Mesenteric fat pad (tissue), 1 donor: ENCODE measurements around the gene DOCK3. TPM values are rescaled to one million over a fixed set of nuclear protein-coding genes. Genes with fewer than 3 reads are reported as not detected.
A peak's percentile ranks its signal among the peaks of the same experiment; 100 is the strongest.
"Not testable (repeated sequence)": the region's sequence is repeated elsewhere in the genome, so short reads cannot be mapped to it uniquely, and the experiment has no call there.

Experiments
- DNase-seq: peaks from one replicate; pipeline ENCODE4 v3.0.0-alpha.2; 2020; ENCODE audit warnings: low spot score
- total RNA-seq: library from RNA; stranded (reverse); fragmentation: NEBNext Ultra II Directional; extraction: Animal tissue kit (Norgen Biotek cat#: 25700); gene quantifications from one replicate; pipeline ENCODE4 v1.2.1, GENCODE V29; 2021
- donor health status: DM: yes; HTN: yes; CAD: no.

Gene DOCK3
- total RNA-seq, 1 donor from 2014 or later: 0.51 TPM

- DNase-seq: peak; percentile 65
Observed at GRCh38 chr3:51382076-51382745, 707.5 kb downstream of the DOCK3 start.

GRCh38 chr3:51382947-51383578 is 708.3 kb downstream of the DOCK3 start:
- DNase-seq: no peak

GRCh38 chr3:51384055-51384725 is 709.5 kb downstream of the DOCK3 start:
- peak; percentile 89 for DNase-seq

- peak; percentile 99 for DNase-seq
Observed at GRCh38 chr3:51384726-51385473, 710.2 kb downstream of the DOCK3 start, which contains the start of gene MANF. Gene MANF, plus strand, starts transcription at chr3:51385291. Its CDS starts 52 bp downstream, at chr3:51385343.

- DNase-seq: peak; percentile 64
Observed at GRCh38 chr3:51385621-51386091, 710.9 kb downstream of the DOCK3 start.

- DNase-seq: no peak
Observed at GRCh38 chr3:51386159-51386851, 711.6 kb downstream of the DOCK3 start.

- no peak for DNase-seq
Observed at GRCh38 chr3:51386852-51387229, 712.1 kb downstream of the DOCK3 start.

- DNase-seq: not testable (repeated sequence)
Observed at GRCh38 chr3:51387281-51387680, 712.6 kb downstream of the DOCK3 start.

GRCh38 chr3:51388286-51389029 is 713.7 kb downstream of the DOCK3 start:
- DNase-seq: peak; percentile 59

- DNase-seq: peak; percentile 53
Observed at GRCh38 chr3:51389423-51390183, 714.9 kb downstream of the DOCK3 start.

- DNase-seq: peak; percentile 74
Observed at GRCh38 chr3:51390246-51391074, 715.7 kb downstream of the DOCK3 start.

- peak; percentile 100 for DNase-seq
Observed at GRCh38 chr3:51391075-51391565, 716.4 kb downstream of the DOCK3 start, which contains the start of gene RBM15B. Gene RBM15B, plus strand, starts transcription at chr3:51391285. Its CDS starts 115 bp downstream, at chr3:51391400.

GRCh38 chr3:51391566-51392354 is 717.0 kb downstream of the DOCK3 start:
- peak; percentile 89 for DNase-seq

GRCh38 chr3:51392355-51393133 is 717.8 kb downstream of the DOCK3 start:
- DNase-seq: peak; percentile 85

- DNase-seq: peak; percentile 77
Observed at GRCh38 chr3:51393134-51393495, 718.4 kb downstream of the DOCK3 start.

GRCh38 chr3:51393564-51393963 is 718.8 kb downstream of the DOCK3 start:
- DNase-seq: peak; percentile 83
